ENCODE measurements around the gene NECTIN1. TPM values are rescaled to one million over a fixed set of nuclear protein-coding genes. Genes with fewer than 3 reads are reported as not detected.

The NECTIN1 gene
- total RNA-seq, 1 experiment from 2014 or later: 19.9 TPM

DNA sequence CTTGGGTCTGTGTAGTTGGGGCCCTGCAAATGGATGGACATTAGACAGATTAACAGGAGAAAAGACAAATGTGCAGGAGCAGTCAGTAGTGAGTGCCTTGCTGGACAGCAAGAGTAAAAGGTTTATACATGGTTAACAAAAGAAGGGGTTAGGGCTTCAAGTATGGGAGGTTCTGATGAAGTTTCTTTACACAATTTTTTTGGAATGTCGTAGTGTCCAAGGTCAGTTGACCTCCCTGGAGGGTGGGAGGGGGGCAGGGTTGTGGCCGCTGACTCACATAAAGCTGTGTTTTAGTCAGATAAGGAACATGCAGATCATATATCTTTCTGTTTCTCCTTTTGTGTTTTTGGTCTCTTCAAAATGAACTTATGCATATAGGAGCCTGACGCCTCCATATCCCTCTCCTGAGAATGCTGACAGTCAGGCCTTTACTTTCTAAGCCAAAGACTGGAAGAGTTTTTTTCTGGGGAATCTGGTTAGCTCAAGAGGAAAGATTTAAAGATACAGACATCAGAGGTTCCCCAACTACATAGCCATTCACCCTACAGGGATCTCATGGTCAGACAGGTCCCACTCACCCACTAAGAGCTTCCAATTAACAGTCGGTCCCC, 134.3 kb downstream of the NECTIN1 start:
- ChIA-PET CTCF (no interaction called here), POLR2A (ENCODE audit: unreplicated experiment) (no interaction called here)
- intact Hi-C loops (cut with micrococcal nuclease): loop anchor here (2.0 to 10.0 kb wide), 2 partner anchors 20 to 130 kb away; partner anchors contain the start of gene NECTIN1
- H3K79me2 ChIP-seq (ENCODE audit: low read length): no peaks in the 10 kb centered on the region
- peak overlapping the region; percentile 4; the same call in 1 of the 2 replicates for H3K9ac ChIP-seq (ENCODE audit: low read length)
- peak overlapping the region; percentile 73 for H3K27ac ChIP-seq (ENCODE audit: low read length)
- H3K9me2 ChIP-seq (replicated peaks; ENCODE audit: low read length): no peaks in the 10 kb centered on the region
- H3K4me3 ChIP-seq (ENCODE audit: low read length): no peak overlapping the region; the same call in 1 of the 2 replicates
- H3K36me3 ChIP-seq (ENCODE audit: low read depth, low read length): no peaks in the 10 kb centered on the region
- H3K4me1 ChIP-seq (ENCODE audit: insufficient read depth, low read length): peaks cover 62% of the 10 kb centered on the region
- H4K20me1 ChIP-seq (ENCODE audit: low read length): no peaks in the 10 kb centered on the region
- no peaks in the 10 kb centered on the region for H3K9me3 ChIP-seq (ENCODE audit: low read length)
- H3K27me3 ChIP-seq (ENCODE audit: low read length): no peaks in the 10 kb centered on the region
- H2AFZ ChIP-seq (ENCODE audit: low read length): no peak overlapping the region
- peak overlapping the region; percentile 67 for H3K4me2 ChIP-seq (ENCODE audit: low read length)
- no TSS peak for BruUV-seq (replicated peaks)
- peak; percentile 28 for ATAC-seq
- peak; percentile 85 for DNase-seq
- H3F3A ChIP-seq (ENCODE audit: low read length, unreplicated experiment): peaks cover 14% of the 10 kb centered on the region
- TF ChIP-seq EZH2 (IDR thresholded peaks at IDR 0.05; ENCODE audit: low read length, unreplicated experiment): no peak
- TF ChIP-seq, protein P1, sequence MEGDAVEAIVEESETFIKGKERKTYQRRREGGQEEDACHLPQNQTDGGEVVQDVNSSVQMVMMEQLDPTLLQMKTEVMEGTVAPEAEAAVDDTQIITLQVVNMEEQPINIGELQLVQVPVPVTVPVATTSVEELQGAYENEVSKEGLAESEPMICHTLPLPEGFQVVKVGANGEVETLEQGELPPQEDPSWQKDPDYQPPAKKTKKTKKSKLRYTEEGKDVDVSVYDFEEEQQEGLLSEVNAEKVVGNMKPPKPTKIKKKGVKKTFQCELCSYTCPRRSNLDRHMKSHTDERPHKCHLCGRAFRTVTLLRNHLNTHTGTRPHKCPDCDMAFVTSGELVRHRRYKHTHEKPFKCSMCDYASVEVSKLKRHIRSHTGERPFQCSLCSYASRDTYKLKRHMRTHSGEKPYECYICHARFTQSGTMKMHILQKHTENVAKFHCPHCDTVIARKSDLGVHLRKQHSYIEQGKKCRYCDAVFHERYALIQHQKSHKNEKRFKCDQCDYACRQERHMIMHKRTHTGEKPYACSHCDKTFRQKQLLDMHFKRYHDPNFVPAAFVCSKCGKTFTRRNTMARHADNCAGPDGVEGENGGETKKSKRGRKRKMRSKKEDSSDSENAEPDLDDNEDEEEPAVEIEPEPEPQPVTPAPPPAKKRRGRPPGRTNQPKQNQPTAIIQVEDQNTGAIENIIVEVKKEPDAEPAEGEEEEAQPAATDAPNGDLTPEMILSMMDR (conservative IDR thresholded peaks at IDR 0.05; ENCODE audit: low read depth, low read length): no peak
- TF ChIP-seq EZH2phosphoT487 (IDR thresholded peaks at IDR 0.05; ENCODE audit: borderline replicate concordance, low read length): no peak

DNA sequence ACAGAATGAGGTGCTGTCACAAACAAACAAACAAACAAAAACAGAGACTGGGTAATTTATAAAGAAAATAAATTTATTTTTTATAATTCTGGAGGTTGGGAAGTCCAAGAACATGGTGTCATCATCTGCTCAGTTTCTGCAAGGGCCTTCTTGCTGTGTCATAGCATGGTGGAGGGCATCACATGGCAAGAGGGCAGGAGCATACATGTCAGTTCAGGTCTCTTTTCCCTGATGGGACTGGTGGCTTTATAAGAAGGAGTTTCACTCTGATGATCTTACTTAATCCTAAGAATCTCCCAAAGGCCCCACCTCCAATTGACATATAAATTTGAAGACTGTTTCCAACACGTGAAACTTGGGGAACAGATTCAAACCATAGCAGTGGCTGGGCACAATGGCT, 135.7 kb downstream of the NECTIN1 start:
- Histone ChIP-seq H2AFZ (ENCODE audit: low read length) (no peak overlapping the region), H3K27ac (ENCODE audit: low read length) (no peak overlapping the region), H3K27me3 (ENCODE audit: low read length) (no peaks in the 10 kb centered on the region), H3F3A (ENCODE audit: low read length, unreplicated experiment) (peaks cover 14% of the 10 kb centered on the region), H3K36me3 (ENCODE audit: low read depth, low read length) (no peaks in the 10 kb centered on the region), H3K4me2 (ENCODE audit: low read length) (no peak overlapping the region), H3K9ac (ENCODE audit: low read length) (no peak overlapping the region), H3K4me1 (ENCODE audit: insufficient read depth, low read length) (peaks cover 56% of the 10 kb centered on the region), H4K20me1 (ENCODE audit: low read length) (no peaks in the 10 kb centered on the region), H3K9me3 (ENCODE audit: low read length) (no peaks in the 10 kb centered on the region), H3K9me2 (replicated peaks; ENCODE audit: low read length) (no peaks in the 10 kb centered on the region), H3K4me3 (ENCODE audit: low read length) (no peak overlapping the region), H3K79me2 (ENCODE audit: low read length) (no peaks in the 10 kb centered on the region)
- ChIA-PET POLR2A (ENCODE audit: unreplicated experiment) (no interaction called here), CTCF (no interaction called here)
- BruUV-seq (replicated peaks): no TSS peak
- ATAC-seq (no peak), DNase-seq (no peak)
- TF ChIP-seq EZH2phosphoT487 (IDR thresholded peaks at IDR 0.05; ENCODE audit: borderline replicate concordance, low read length): no peak
- TF ChIP-seq, protein P1 (conservative IDR thresholded peaks at IDR 0.05; ENCODE audit: low read depth, low read length): no peak
- no peak for TF ChIP-seq EZH2 (IDR thresholded peaks at IDR 0.05; ENCODE audit: low read length, unreplicated experiment)
- intact Hi-C loops (cut with micrococcal nuclease): loop anchor here (10.0 kb wide), 1 partner anchor 131 kb away; the partner anchor contains the start of gene NECTIN1

DNA sequence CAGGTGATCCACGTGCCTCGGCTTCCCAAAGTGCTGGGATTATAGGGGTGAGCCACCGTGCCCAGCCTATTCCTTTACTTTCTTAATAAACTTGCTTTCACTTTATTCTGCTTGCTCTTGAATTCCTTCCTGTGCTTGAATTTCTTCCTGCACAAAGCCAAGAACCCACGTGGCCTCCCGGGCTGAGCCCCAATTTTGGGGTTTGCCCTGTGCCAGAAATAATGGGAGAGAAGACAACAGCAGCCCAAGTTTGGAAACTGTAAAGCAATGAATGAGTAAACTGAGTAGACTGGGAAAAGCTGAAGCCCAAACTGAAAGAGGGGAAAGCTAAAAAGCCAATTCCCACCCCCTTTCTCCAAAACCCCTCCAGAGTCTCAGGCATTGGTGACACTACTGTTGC, 136.4 kb downstream of the NECTIN1 start:
- DNase-seq (no peak), ATAC-seq (no peak)
- TF ChIP-seq EZH2 (IDR thresholded peaks at IDR 0.05; ENCODE audit: low read length, unreplicated experiment) (no peak), EZH2phosphoT487 (IDR thresholded peaks at IDR 0.05; ENCODE audit: borderline replicate concordance, low read length) (no peak)
- TF ChIP-seq, protein P1 (conservative IDR thresholded peaks at IDR 0.05; ENCODE audit: low read depth, low read length): no peak
- Histone ChIP-seq H3K27me3 (ENCODE audit: low read length) (no peaks in the 10 kb centered on the region), H3K79me2 (ENCODE audit: low read length) (no peaks in the 10 kb centered on the region), H4K20me1 (ENCODE audit: low read length) (no peaks in the 10 kb centered on the region), H3K27ac (ENCODE audit: low read length) (no peak overlapping the region), H3K36me3 (ENCODE audit: low read depth, low read length) (no peaks in the 10 kb centered on the region), H2AFZ (ENCODE audit: low read length) (no peak overlapping the region), H3F3A (ENCODE audit: low read length, unreplicated experiment) (peaks cover 14% of the 10 kb centered on the region), H3K9me3 (ENCODE audit: low read length) (no peaks in the 10 kb centered on the region), H3K4me3 (ENCODE audit: low read length) (no peak overlapping the region), H3K4me2 (ENCODE audit: low read length) (no peak overlapping the region), H3K9me2 (replicated peaks; ENCODE audit: low read length) (no peaks in the 10 kb centered on the region), H3K4me1 (ENCODE audit: insufficient read depth, low read length) (peaks cover 49% of the 10 kb centered on the region), H3K9ac (ENCODE audit: low read length) (no peak overlapping the region)
- ChIA-PET POLR2A (ENCODE audit: unreplicated experiment) (no interaction called here), CTCF (no interaction called here)
- intact Hi-C loops (cut with micrococcal nuclease): loop anchor here (10.0 kb wide), 1 partner anchor 132 kb away; the partner anchor contains the start of gene NECTIN1
- no TSS peak for BruUV-seq (replicated peaks)

Measured in PC-3 (cell line).